Kidney (tissue), 14 donors: ENCODE measurements around the gene MAP2K3. TPM values are rescaled to one million over a fixed set of nuclear protein-coding genes. Genes with fewer than 3 reads are reported as not detected.

Experiments
- DNase-seq, 5 donors: peaks; one replicate each; pipeline ENCODE4 v3.0.0-alpha.2; 2013 to 2020
- FAIRE-seq: peaks from 2 replicates; lab custom pipeline; 2012; peaks lifted over from hg19 to GRCh38; lab: Jason Lieb, UNC
- H3K27ac ChIP-seq, 2 donors: one replicate each; pipeline ENCODE4 v1.7.0; 2013; ENCODE audit warnings: low read depth in 2 of 2, low read length in 2 of 2, inconsistent platforms in 1 of 2
- H3K27me3 ChIP-seq: one replicate; pipeline ENCODE4 v1.7.1; 2013; ENCODE audit warnings: low read length, inconsistent platforms; ENCODE audit not compliant: control insufficient read depth, insufficient read depth
- H3K36me3 ChIP-seq, 3 donors: one replicate each; pipeline versions ENCODE4 v1.7.0 to v1.7.1; 2013; ENCODE audit warnings: low read length in 3 of 3, control low read depth in 1 of 3, inconsistent platforms in 1 of 3; ENCODE audit not compliant: insufficient read depth in 3 of 3, control insufficient read depth in 2 of 3
- H3K4me1 ChIP-seq, 3 donors: one replicate each; pipeline versions ENCODE4 v1.7.0 to v1.7.1; 2013; ENCODE audit warnings: low read length in 3 of 3, inconsistent platforms in 1 of 3, low read depth in 1 of 3; ENCODE audit not compliant: control insufficient read depth in 2 of 3, insufficient read depth in 2 of 3
- H3K4me3 ChIP-seq, 3 donors: one replicate each; pipeline versions ENCODE4 v1.7.0 to v1.8.1; 2013; ENCODE audit warnings: low read length in 3 of 3, control low read depth in 1 of 3, inconsistent platforms in 1 of 3
- H3K9ac ChIP-seq, 3 donors: one replicate each; pipeline versions ENCODE4 v1.7.0 to v1.7.1; 2013; ENCODE audit warnings: low read length in 3 of 3, control low read depth in 1 of 3, inconsistent platforms in 1 of 3
- H3K9me3 ChIP-seq, 3 donors: one replicate each; pipeline versions ENCODE4 v1.7.0 to v1.7.1; 2013; ENCODE audit warnings: low read length in 3 of 3, control low read depth in 1 of 3, inconsistent platforms in 1 of 3; ENCODE audit not compliant: control insufficient read depth in 2 of 3, insufficient read depth in 1 of 3
- intact Hi-C: fragments of 100-400 bp; cut with DNase I; formaldehyde crosslinking; loops from one replicate; pipeline ENCODE4 v1.11.1; 2022
- polyA plus RNA-seq: library from polyadenylated mRNA; stranded (reverse); fragments of 350-450 nt; fragmentation: Illumina TruSeq; extraction: RNeasy Lipid Tissue Mini Kit (QIAGEN cat#74804); gene quantifications from one replicate; pipeline ENCODE4 v1.2.3, GENCODE V29; 2014; ENCODE audit warnings: low read depth, low replicate concordance; ENCODE audit not compliant: insufficient read depth
- total RNA-seq: library from RNA; stranded (reverse); fragmentation: NEBNext Ultra II Directional; extraction: Animal tissue kit (Norgen Biotek cat#: 25700); gene quantifications from one replicate; pipeline ENCODE4 v1.2.1, GENCODE V29; 2021
- TF ChIP-seq, protein P1 (sequence below): IDR thresholded peaks from 3 replicates; pipeline ENCODE4 v1.5.1; 2012; ENCODE audit warnings: mild to moderate bottlenecking, moderate library complexity, borderline replicate concordance; ENCODE audit not compliant: insufficient read depth; ENCODE audit errors: extremely low read depth
- donor health status: control.
- donor health status: control.
- donor health status: control.
- donor health status: control.
- donor health status: control.
- donor health status: DM: yes; HTN: yes; CAD: no.
- donor health status: Normal renal cell carcinoma (clear cell type).

The MAP2K3 gene
- total and polyA plus RNA-seq, 2 donors from 2014 or later = 40.1 to 44.0 TPM

GRCh38 chr17:21277332-21277731, 7.2 kb upstream of the MAP2K3 start:
- DNase-seq (no peak), FAIRE-seq (no peak)
- intact Hi-C loops = no loop called here
- Histone ChIP-seq H3K4me3 (no peak overlapping the region), H3K9ac (no peak overlapping the region), H3K36me3 (no peaks in the 10 kb centered on the region), H3K27ac (no peak overlapping the region), H3K27me3 (no peaks in the 10 kb centered on the region), H3K4me1 (peaks cover 0 to 7% (median 0%) of the 10 kb centered on the region in 3 donors), H3K9me3 (no peaks in the 10 kb centered on the region)
- TF ChIP-seq, protein P1, sequence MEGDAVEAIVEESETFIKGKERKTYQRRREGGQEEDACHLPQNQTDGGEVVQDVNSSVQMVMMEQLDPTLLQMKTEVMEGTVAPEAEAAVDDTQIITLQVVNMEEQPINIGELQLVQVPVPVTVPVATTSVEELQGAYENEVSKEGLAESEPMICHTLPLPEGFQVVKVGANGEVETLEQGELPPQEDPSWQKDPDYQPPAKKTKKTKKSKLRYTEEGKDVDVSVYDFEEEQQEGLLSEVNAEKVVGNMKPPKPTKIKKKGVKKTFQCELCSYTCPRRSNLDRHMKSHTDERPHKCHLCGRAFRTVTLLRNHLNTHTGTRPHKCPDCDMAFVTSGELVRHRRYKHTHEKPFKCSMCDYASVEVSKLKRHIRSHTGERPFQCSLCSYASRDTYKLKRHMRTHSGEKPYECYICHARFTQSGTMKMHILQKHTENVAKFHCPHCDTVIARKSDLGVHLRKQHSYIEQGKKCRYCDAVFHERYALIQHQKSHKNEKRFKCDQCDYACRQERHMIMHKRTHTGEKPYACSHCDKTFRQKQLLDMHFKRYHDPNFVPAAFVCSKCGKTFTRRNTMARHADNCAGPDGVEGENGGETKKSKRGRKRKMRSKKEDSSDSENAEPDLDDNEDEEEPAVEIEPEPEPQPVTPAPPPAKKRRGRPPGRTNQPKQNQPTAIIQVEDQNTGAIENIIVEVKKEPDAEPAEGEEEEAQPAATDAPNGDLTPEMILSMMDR = no peak

DNA sequence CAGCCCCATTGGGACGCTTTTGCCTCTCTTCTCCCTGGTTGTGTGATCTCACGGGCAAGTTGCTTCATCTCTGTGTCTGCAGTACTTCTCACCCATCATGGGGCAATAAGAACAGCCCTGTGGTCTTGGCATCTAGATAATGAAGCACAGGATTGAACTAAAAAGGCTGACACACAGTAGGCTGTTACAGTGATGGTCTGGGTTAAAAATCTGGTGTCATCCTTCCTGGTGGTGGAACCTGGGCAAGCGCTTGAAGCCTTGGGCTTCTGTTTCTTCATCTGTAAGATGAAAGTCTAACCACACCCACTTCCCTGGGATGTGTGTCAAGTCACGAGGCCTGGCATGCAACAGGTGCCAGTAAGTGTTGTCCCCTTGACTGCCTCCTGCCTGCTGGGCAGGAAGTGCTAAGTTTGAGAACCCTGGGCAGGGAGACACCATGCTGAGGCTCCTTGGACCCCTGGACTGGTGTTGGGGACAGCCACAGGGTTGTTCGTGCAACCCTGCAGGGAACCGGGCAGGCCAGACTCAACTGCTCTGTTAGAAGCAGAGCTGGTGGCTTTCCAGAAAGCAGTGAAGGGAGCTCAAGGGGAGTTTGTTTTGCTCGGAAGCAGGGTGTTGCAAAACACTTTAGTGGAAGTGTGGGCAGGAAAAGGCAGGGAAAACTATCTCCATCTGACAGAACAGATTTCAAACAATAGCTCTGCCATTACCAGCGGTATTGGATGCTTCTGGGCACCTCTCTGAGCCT, 5.9 kb upstream of the MAP2K3 start:
- intact Hi-C loops = no loop called here
- no peak overlapping the region for H3K27ac ChIP-seq
- no peaks in the 10 kb centered on the region for H3K27me3 ChIP-seq
- DNase-seq (no peak), FAIRE-seq (no peak)
- H3K9ac ChIP-seq = no peak overlapping the region
- H3K36me3 ChIP-seq = no peaks in the 10 kb centered on the region
- TF ChIP-seq, protein P1 = no peak
- no peak overlapping the region for H3K4me3 ChIP-seq
- peaks cover 0 to 7% (median 0%) of the 10 kb centered on the region in 3 donors for H3K4me1 ChIP-seq
- H3K9me3 ChIP-seq = no peaks in the 10 kb centered on the region

DNA sequence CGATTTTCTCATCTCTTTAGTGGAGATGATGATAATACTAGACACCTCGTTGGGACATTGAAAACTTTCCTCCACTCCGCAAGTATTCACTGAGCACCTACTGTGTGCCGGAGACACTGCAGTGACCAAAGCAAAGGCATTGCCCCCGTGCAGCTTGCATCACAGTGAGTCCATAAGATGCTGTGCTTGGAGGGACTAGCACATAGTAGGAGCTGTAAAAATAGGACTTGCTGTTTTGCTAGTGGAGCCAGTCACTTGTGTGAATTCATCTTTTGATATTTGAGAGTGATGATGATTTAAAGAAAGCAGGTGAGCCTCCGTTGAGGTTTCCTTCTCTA, 5.3 kb upstream of the MAP2K3 start:
- no peak for DNase-seq
- intact Hi-C loops = no loop called here
- no peak overlapping the region for H3K9ac ChIP-seq
- TF ChIP-seq, protein P1 = no peak
- no peaks in the 10 kb centered on the region for H3K36me3 ChIP-seq
- no peak overlapping the region for H3K27ac ChIP-seq
- H3K4me1 ChIP-seq = peaks cover 0 to 9% (median 0%) of the 10 kb centered on the region in 3 donors
- H3K27me3 ChIP-seq = no peaks in the 10 kb centered on the region
- H3K9me3 ChIP-seq = no peaks in the 10 kb centered on the region
- no peak for FAIRE-seq
- H3K4me3 ChIP-seq = no peak overlapping the region
